ENCODE results near the gene SOHLH1.

Gene SOHLH1

DNA sequence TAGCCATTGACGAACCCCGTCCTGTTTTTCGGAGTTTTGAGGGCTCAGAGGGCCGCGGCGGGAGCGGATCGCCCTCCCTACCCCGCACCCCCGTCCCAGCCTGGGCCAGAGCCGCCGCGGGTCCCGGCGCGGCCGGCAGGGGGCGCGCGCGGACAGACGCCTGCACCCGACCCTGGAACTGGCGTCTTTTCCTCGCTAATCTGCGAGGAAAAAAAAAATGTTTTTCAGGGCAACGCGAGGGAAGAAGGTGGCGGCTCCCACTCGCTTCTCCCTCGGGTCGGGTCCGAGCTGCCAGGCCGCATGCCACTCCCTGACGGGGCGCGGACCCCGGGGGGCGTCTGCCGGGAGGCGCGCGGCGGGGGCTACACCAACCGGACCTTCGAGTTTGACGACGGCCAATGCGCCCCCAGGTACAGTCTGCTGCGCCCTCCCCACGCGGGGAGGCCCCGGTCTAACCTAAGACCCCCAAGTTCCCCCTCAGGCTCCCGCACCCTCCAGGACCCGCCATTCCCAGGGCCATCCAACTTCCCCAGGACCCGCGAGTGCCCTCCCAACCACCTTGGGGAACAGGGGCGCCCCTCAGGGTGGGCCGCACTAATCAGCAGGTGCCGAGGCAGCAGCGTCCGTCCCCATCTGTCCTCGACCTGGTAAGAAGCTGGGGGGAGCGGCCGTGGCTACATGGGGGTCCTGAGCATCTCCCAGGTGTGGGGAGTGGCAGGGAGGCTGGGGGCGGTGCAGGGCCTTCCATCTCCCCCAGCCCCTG, 2.9 kb upstream of the SOHLH1 start, which contains the start of gene KCNT1:
TSS of gene KCNT1 (plus strand) at position 227 of the 763 bp plus-strand sequence. CDS start at position 301, 74 bp downstream.
- no peak for DNase-seq

DNA sequence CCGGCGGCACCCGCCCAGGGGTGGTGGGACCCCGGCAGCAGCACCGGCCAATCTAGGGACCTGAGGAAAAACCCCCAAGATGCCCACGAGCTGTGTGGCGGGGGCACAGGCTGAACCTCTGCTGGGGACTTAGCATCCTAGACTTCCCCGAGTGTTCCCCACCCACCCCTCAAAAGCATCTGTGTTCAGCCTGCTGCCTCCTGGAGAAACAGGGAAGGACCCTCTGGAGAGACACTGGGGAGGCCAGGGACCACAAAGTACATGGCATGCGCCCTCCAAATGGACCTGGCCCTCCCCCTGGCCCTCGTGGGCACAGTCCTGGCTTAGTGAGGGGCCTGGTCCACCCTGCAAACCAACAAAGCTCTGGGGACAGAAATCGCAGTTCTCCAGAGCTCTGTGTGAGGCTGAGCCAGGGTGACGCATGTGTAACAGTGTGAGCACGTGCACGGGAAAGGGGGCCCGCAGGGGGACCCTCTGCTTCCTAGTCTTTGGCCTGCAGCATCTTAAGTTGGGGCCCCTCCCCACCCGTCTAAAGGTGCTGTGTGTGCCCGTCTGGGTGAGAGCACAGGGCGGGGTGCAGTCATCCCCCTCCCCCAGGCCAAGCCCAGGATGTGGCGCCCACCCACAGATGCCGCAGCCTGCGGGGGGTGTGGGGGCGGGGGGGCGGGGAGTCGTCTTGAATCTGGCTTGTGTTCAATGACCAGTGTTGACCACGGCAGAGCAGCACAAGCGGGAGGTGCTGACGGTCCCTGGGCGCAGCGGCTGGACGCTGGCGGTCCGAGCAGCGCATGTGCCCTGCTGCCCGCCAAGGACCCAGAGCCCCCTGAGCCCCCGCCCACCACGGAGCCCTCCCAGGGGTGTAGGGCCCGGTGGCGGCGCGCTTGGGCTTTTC, 2.0 kb upstream of the SOHLH1 start:
- no peak for DNase-seq

DNA sequence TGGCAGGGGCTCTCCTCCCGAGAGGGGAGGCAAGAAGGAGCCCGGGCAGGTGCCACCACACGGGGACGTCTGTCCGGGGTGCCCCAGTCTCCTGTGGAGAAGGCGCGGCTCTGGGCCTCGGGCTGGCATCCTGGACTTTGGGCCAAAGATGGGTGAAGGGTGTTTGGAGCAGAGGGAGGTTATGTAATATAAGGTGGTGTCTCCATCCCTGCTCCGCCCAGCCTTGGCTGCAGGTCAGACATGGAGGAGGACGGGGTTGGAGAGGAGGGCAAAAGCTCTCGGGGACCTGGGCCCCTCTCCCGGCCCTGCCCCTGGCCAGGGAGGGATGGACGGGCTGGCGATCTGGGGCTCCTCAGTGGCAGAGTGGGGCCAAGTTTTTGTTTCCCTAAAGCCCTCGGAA, 1.2 kb upstream of the SOHLH1 start:
- no peak for DNase-seq

DNA sequence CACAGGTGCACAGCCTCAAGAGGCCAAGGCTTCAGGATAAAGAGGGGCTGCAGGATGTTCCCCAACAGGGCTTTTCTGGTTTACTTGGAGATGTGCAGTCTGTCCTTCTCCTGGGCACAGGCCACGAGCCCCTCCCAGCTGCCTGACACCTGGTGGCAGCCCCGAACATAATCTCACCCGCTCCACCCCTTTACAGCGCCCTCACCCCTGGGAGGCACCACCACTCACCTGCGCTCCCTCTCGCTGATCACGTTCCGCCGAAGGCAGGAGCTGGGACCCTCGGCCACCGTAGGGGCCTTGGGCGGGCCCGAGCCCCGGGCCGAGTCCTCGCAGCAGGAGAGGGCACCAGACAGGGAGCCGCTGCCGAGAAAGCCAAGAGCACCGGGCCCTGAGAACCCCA, 514 bp downstream of the SOHLH1 start:
- DNase-seq: no peak

DNA sequence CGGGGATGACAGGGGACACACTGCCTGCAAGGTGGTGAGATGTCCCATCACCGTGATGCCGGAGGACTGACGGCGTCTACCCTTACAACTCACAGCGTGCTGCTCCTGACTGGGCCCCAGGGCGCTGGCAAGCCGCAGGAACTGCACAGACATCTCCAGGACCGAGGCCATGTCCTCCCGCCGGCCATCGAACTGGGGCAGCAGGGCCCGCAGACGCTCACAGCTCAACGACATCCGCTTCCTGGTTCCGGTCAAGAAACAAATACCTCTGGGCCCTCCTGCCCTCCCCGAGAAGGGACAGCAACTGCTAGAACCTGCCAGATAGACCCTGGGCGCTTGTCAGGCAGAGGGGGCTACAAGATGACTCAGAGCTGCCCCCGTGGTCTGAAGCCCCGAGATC, 1.0 kb downstream of the SOHLH1 start:
- DNase-seq: no peak

DNA sequence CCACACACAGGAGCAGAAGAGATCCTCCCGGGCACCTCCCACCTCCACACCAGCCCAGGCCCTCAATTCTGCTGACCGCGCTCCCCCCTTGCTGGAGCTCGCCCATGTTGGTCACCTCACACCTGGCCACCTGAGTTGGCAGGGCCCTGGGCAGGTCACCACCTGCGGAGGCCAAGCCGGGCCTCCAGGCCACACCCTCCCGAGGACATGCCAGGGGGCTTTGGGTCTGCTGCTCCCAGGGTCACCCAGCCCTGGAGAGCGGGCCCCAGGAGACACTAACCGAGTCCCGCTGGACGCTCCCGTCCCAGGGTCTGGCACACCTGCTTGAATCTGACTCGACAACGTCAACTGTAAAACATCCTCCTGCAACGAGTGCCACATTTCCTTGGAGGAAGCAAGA, 2.1 kb downstream of the SOHLH1 start:
- no peak for DNase-seq

DNA sequence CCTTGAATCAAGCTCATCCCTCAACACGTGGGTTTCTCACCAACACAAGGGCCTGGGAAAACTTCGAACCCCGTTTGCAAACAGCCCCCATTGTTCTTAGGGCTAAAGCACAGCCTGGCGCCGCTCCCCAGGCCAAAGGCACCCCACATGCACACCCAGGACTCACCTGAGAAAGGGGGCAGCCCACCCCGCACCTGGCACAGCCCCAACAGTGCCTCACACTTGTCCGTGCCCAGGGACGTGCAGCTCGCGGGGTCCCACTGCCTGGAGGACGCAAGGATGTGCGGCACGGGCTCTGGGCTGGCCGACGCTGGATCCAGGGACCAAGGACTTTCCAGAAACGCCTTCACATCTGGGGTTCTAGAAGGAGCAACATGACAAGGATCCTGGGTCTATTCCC, 2.8 kb downstream of the SOHLH1 start:
- no peak for DNase-seq

DNA sequence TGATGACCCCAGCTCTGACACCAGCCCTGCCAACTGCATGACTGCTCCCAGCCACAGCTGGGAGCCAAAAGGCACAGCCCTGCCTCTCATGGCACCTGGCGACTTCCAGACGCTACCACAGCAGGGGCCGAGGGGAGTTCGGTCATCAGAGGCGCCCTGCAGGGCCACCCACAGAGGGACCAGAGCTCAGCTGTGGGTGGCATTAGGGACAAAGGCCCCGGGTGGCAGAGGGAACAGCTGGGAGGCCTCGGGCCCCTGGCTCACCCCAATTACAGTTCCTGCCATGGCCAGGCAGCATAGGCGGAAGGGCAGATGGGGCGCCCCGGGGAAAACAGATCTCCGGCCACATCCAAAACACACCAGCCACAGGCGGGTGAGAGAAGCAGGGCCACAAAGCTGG, 3.6 kb downstream of the SOHLH1 start:
- no peak for DNase-seq

DNA sequence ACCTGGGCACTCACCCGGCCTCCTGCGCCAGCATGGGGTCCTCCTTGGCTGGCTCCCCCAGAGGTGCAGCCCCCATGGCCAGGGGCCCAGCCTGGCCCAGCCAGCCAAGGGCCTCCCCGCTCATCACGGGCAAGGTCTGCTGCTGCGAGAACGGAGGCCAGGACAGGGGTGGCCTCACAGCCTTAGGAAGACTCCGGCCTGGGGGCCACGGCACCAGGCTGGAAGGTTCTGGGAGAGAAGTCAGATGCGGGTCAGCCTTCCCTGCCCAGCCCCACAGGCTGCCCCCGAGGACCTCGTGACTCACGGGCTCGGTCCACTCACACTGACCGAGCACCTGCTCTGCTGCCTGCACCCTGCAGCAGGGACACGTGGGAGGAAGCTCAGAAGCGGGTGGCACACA, 4.2 kb downstream of the SOHLH1 start:
- no peak for DNase-seq

DNA sequence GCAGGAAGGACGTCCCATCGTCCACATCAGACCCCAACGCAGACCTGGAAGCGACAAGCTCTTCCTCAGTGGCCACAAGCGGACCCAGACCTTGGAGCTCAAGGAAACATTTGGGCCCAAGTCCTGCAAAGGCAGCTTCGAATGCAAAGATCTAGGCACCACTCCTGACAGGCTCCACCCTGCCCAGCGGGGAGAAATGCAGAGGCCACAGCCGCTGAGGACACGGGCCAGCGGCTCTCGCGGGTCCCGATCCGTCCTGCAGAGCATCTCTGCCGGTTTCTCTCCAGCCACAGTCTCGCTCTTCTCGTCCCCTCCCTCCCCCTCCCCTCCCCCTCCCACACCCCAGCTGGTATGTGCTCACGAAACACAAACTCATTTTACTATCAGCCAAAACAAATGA, 4.9 kb downstream of the SOHLH1 start:
- DNase-seq: no peak

DNA sequence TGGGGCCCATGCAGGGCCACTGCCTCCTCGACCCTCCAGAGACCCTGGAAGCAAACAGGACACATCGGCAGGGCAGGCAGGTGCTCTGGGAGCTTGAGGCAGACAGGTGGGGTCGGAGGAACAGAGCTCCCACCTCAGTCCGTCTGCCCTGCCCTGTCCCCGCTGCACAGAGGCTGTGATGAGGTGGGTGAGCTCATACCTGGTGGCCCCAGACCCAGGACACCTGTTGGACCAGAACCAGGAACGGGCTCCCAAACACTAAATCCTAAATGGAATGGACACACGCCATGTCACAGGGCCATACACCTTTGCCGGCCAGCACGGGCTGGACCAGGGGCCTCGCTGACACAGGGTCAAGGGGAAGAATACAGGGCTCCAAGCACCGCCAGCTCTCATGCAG, 5.5 kb downstream of the SOHLH1 start:
- DNase-seq: no peak

DNA sequence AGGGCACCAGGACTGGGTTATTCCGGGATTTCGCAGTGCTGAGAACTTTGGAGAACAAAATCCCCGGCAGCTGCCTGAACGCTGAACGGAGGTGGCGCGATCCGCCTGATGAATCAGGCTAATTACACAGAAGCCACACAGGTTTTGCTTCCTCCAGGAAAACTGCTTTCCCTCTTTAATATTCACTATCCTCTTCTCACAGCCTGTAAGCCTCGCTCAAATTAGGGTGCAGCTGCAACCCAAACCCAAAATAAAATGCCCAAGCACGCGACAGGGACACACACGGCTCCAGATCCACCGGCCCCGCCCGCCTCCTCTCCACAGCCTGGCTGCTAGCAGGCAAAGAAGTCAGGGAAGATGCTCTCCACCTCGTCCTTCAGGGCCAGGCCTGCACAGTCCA, 6.0 kb downstream of the SOHLH1 start:
- no peak for DNase-seq

DNA sequence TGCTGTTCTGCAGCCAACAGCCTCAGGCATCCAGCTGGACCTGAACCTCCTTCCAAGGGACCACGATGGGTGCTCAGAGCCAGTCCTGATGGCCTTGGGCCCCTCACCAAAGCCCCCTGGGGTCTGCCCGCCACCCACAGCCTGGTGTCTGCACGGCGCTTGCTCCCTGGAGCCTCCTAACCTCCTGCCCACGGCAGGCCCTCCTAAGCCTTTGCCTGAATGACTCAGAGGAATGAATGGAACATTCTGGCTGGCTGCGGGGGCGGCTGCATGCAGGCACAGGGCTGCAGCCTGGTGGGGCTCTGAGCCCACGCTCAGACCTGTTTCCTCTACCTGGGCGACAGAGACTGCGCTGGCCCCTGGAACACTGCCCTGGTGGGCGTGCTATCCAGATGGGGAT, 6.9 kb downstream of the SOHLH1 start:
- no peak for DNase-seq

DNA sequence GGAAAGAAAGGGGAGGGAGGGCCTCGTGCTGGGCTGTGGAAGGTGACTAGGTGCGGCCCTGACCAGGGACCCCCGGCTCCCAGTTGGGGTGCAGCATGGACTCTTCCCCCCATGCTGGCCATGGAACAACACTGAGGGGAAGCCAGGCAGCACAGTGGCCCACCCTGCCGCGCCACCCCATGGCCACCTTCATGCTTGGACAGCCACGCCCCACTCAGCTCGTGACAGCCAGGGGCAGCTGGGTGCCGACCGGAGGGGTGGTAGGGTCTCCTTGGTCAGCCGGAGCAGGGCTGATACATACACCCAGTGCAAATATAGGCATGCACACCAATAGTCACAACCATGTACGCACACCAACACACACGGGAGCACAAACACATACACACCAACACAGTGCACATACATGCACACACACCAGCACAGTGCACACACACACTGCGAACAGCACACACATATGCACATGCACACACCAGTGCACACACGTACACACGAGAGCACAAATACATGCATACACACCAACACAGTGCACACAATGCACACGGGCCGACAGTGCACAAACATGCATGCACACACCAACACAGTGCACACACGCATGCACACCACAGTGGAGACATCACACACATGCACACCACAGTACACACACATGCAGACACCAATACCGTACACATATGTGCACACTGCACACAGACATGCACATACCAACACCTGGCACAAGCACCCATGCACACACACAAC, 8.3 kb downstream of the SOHLH1 start:
- DNase-seq: no peak

DNA sequence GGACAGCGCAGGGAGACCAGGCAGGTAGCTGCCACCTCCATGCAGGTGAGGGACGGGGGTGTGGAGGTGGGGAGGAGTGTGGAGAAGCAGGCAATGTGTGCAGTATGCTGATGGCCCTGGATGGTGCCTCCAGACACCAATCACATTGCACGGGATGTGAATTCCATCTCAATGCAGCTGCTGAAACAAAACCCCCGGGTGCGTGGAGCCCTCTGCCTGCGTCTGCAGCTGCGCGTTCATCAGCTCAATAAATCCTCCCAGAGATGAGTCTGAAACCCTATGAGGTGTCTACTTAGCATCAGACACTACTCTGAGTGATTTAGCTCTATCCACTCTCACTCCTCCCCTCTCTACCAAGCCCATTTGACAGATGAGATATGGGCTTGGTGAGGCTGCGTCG, 10.3 kb downstream of the SOHLH1 start:
- no peak for DNase-seq

DNA sequence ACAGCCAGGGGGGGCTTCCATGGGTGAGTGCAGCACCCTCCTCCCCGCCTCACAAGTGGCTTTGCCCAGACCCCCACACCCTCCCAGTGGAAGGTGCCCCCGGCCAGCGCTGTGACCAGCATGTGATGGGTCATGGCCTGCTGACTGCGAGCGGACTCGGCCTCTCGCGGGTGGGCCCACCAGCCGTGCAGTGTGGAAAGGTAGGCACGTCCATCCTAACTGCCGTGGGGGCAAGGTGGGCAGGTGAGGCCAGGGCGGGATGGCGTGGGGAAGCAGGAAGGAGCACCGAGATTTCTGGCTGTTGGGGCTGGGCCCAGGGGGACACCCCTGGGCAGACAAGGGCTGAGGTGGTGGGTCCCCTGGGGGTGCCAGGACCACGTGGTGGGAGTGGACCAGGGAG, 12.1 kb downstream of the SOHLH1 start:
- DNase-seq: no peak

DNA sequence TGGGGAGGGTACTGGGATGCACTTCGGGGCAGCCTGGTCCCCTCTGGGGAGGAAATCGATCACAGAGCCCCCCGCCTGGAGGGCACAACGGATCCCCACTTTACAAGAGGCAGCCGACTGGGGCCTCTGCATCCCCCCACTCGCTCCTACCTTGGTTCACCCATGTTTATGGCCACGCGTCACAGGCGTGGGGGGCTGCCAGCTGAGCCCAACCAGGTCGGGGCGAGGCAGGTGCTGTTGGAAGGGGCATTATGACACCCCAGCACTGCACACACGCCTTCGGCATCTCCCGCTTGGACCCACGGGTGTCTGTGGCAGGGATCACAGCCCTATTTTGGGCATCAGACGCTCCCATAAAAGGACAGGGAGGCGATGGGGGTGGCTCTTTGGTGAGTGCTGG, 14.6 kb downstream of the SOHLH1 start:
- no peak for DNase-seq

DNA sequence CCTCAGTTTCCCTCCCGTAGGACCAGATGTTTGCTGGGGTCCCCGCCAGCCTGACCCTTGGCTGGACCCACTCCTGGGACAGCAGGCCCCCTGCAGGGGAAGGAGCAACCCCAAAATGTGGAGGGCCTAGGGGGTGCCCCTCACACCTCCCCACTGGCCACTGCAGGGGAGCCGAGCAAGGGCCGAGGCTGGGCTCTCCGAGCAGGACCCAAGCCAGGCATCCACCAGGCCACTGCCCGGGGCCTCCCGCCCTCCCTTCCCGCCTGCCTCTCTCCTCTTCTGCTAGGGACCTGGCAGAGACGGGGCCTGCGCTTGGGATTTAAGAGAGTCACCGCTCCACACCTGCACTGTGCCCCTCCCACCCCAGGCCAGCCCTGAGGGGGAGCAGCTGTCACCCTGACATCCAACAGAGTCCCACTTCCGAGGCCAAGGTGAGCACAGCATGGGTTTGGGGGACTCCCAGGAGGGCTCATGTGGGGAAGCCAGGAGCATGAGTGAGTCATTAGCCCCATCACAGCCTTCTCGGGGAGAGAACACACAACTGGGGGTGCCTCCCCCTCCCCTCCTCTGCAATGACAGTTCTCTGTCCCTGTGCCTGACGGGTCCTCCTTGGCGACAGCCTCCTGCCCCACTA, 15.8 kb downstream of the SOHLH1 start:
- DNase-seq: no peak

DNA sequence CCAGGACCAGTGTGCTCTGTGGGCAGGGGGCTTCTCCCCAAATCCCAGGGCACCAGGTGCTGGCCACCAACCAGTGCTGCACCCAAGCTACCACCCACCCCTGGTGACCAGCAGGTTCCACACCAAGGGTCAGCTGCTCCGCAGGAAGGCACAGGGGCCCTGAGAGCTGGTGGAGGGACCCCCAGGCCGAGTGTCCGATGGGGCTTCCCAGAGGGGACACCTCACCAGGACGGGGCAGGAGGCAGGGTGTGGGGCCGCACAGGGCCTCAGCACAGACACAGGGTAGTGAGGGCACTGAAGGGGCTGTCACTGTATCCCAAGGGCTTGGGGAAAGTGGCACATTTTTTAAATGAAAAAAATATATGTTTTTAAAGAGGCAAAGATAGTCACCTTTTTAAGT, 18.1 kb downstream of the SOHLH1 start:
- DNase-seq: no peak

DNA sequence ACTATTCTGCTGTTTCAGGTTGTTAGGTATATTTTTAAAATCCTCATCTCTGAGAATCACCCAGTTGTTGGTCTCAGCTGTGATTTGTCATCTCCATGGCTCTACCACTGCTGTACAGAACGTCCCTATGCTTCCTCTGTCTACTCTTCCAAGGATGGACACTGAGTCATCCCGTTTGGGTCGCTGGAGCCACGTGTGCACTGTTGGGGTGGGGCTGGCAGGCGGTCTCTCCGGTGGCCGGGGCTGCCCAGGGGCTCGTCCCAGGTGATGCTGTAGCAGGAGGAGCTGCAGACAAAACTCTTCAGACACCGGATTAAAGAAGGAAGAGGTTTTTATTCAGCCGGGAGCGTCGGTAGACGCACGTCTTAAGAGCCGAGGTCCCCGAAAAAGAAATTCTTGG, 19.2 kb downstream of the SOHLH1 start:
- DNase-seq: no peak

DNA sequence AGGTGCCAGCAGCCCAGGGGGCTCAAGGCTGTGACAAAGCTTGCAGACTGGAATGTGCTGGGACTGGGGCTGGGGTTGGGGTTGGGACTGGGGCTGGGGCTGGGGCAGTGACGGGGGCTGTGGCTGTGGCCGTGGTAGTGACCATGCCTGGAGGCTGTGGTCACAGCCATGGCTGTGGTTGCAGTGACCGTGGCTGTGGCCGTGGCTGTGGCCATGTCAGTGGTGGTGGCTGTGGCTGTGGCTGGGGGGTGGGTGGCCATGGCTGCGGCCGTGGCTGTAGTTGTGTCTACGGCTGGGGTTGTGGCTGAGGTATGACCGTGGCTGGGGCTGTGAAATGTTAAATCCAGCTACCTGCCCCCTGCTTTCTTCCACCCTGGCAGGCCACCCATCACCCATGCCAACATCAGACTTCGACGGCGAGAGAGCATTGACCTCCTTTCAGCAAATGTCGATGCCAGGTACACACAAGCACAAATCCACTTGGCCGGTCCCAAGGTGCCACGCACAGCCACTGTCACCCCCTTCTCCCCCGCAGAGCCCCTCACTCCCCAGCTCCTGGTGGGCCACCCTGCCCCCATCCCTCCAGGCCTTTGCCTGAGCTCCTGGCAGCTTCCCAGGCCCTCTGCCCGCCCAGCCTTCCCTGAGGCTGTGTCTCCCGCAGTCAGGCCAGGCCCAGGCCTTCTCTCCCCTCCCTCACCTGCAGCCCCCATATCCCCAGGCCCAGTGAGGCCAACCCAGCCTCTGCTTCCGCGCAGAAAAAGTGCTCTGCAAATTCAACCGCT, 20.9 kb downstream of the SOHLH1 start:
- DNase-seq: no peak

DNA sequence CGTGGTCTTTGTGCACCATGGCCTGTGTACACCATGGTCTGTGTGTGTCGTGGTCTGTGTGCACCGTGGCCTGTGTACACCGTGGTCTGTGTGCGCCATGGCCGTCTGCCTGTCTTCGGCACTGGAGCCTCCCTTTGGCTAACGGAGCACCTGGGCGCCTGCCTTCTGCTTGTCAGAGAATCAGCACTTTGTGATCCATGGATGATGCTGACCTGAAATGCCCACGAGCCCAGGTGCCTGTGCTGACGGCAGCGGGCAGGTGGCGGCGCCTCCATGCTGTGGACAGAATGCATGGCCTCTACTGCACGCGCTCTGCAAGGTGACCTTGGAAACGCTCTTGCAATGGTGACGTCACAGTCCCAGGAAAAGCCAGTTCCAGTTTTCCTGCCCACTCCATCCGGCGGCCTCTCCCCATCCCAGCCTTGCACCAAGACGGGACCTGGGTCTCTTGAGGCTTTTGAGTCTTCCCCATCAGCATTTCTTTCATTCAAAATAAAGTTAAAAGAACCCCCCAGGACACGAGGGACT, 21.6 kb downstream of the SOHLH1 start:
- DNase-seq: no peak
